Measurements from ENCODE around the gene KIFC1. TPM values are rescaled to one million over a fixed set of nuclear protein-coding genes. Genes with fewer than 3 reads are reported as not detected.

Gene KIFC1
- total and polyA plus RNA-seq, 9 of the 15 experiments (the other 6 are each of a cell fraction or from before 2014, with no cell fraction given) = 1.3 to 95.2 (median 76.9) TPM

GRCh38 chr6:33391278-33391921, at the start of gene KIFC1 (continued):
- TF ChIP-seq, protein P1, sequence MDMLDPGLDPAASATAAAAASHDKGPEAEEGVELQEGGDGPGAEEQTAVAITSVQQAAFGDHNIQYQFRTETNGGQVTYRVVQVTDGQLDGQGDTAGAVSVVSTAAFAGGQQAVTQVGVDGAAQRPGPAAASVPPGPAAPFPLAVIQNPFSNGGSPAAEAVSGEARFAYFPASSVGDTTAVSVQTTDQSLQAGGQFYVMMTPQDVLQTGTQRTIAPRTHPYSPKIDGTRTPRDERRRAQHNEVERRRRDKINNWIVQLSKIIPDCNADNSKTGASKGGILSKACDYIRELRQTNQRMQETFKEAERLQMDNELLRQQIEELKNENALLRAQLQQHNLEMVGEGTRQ (CRISPR knock-in tag; IDR thresholded peaks at IDR 0.05) = peak; percentile 58
- TF ChIP-seq TCF7 (IDR thresholded peaks at IDR 0.05; ENCODE audit: borderline replicate concordance) (peak; percentile 80), ZBTB1 (CRISPR knock-in tag; IDR thresholded peaks at IDR 0.05; ENCODE audit: borderline replicate concordance, low read depth) (peak; percentile 62; the same call in 1 of the 2 replicates), ETV6 (IDR thresholded peaks at IDR 0.05; ENCODE audit: borderline replicate concordance in 1 of 2, low read depth in 2 of 2, low read length in 1 of 2) (peak; percentile 9 to 21; a peak in 2 of 4 replicates), ETV6 (CRISPR knock-in tag; IDR thresholded peaks at IDR 0.05; ENCODE audit: borderline replicate concordance) (no peak), E4F1 (CRISPR knock-in tag; IDR thresholded peaks at IDR 0.05; ENCODE audit: borderline replicate concordance) (no peak), HINFP (tag; conservative IDR thresholded peaks at IDR 0.05; ENCODE audit: low read depth) (no peak), ZFX (CRISPR knock-in tag; IDR thresholded peaks at IDR 0.05) (no peak; the same call in 1 of the 2 replicates), POLR2G (IDR thresholded peaks at IDR 0.05; ENCODE audit: low read depth, low read length) (peak; percentile 98), RREB1 (CRISPR knock-in tag; IDR thresholded peaks at IDR 0.05) (no peak), MXI1 (IDR thresholded peaks at IDR 0.05; ENCODE audit: low read depth, low read length) (peak; percentile 45), ZNF121 (CRISPR knock-in tag; conservative IDR thresholded peaks at IDR 0.05) (no peak)
